Panc1 (cell line): ENCODE results near the gene NELFCD. TPM values are rescaled to one million over a fixed set of nuclear protein-coding genes. Genes with fewer than 3 reads are reported as not detected.
A peak's percentile ranks its signal among the peaks of the same experiment; 100 is the strongest.

Experiments
- ATAC-seq: fragments of 200-7000 bp; cut with Tn5 transposase; 2 replicates; pipeline ENCODE4 v1.9.1; 2020; ENCODE audit warnings: mild to moderate bottlenecking, moderate library complexity
- BruUV-seq: library from RNA; stranded (reverse); fragments of 400-500 nt; replicated peaks from 2 replicates; lab custom pipeline; 2021; lab: Mats Ljungman, UMichigan
- CTCF ChIA-PET: fragments of 300-600 bp; sonication (Branson Sonifier 250); formaldehyde crosslinking; loops from one replicate; lab custom pipeline; 2022; ENCODE audit warnings: antibody characterized with exemption; lab: Charles Lee
- POLR2A ChIA-PET: fragments of 300-600 bp; sonication (Branson Sonifier 250); formaldehyde crosslinking; loops from one replicate; lab custom pipeline; 2022; ENCODE audit warnings: antibody characterized with exemption; lab: Charles Lee
- DNase-seq: peaks from one replicate; pipeline ENCODE4 v3.0.0-alpha.2; 2010; ENCODE audit warnings: low read depth, low spot score
- H3K27ac ChIP-seq: 2 replicates; pipeline ENCODE4 v1.5.1; 2011; ENCODE audit warnings: mild to moderate bottlenecking, low read length, inconsistent platforms
- H3K27me3 ChIP-seq: fragments of 200-500 bp; sonication (Bioruptor generic); 2 replicates; pipeline ENCODE4 v1.6.0; 2014; ENCODE audit warnings: low read length, inconsistent platforms; ENCODE audit not compliant: control insufficient read depth, insufficient read depth
- H3K36me3 ChIP-seq: fragments of 200-500 bp; sonication (Bioruptor generic); 2 replicates; pipeline ENCODE4 v1.5.1; 2014; ENCODE audit warnings: inconsistent platforms, mild to moderate bottlenecking, low read length, moderate library complexity; ENCODE audit not compliant: control insufficient read depth, insufficient read depth
- H3K4me1 ChIP-seq: 2 replicates; pipeline ENCODE4 v1.5.1; 2011; ENCODE audit warnings: inconsistent platforms, mild to moderate bottlenecking, low read length, moderate library complexity; ENCODE audit not compliant: control insufficient read depth, insufficient read depth
- H3K4me3 ChIP-seq, 2 experiments: 2 replicates each; pipeline ENCODE4 v1.5.1; 2011 to 2012; ENCODE audit warnings: low read depth in 2 of 2, low read length in 2 of 2, mild to moderate bottlenecking in 2 of 2, inconsistent platforms in 1 of 2, moderate library complexity in 1 of 2
- H3K9me3 ChIP-seq: fragments of 200-500 bp; sonication (Bioruptor generic); 2 replicates; pipeline ENCODE4 v1.5.1; 2014; ENCODE audit warnings: low read depth, mild to moderate bottlenecking, inconsistent platforms, low read length, moderate library complexity; ENCODE audit not compliant: control insufficient read depth, insufficient read depth
- CTCF ChIP-seq: fragments of 450-650 bp; IDR thresholded peaks from 2 replicates; pipeline ENCODE4 v1.5.1; 2017; ENCODE audit warnings: mild to moderate bottlenecking
- POLR2AphosphoS5 ChIP-seq: IDR thresholded peaks from 2 replicates; pipeline ENCODE4 v1.6.1; 2012; ENCODE audit warnings: mild to moderate bottlenecking, low read depth, low read length, moderate library complexity
- REST ChIP-seq, 2 experiments: IDR thresholded peaks; 2 replicates each; pipeline ENCODE4 v1.6.1; 2011 to 2012; ENCODE audit warnings: low read depth in 2 of 2, control low read depth in 1 of 2, low read length in 1 of 2, mild to moderate bottlenecking in 1 of 2, moderate library complexity in 1 of 2; ENCODE audit not compliant: insufficient read depth in 1 of 2
- SIN3A ChIP-seq: IDR thresholded peaks from 2 replicates; pipeline ENCODE4 v1.6.1; 2012; ENCODE audit warnings: low read depth, mild to moderate bottlenecking, low read length, moderate library complexity, borderline replicate concordance; ENCODE audit not compliant: insufficient read depth
- TCF7L2 ChIP-seq: IDR thresholded peaks from 2 replicates; pipeline ENCODE4 v1.6.1; 2011; ENCODE audit warnings: mild to moderate bottlenecking, low read depth, low read length, inconsistent platforms
- in situ Hi-C: cut with HindIII; loops from 2 replicates; pipeline ENCODE4 v1.10.0; 2016; ENCODE audit warnings: low sequenced_read_pairs, low pct_unique_long_range_greater_than_20kb
- intact Hi-C: fragments of 100-400 bp; cut with micrococcal nuclease; formaldehyde crosslinking; loops from one replicate; pipeline ENCODE4 v1.10.0; 2022; ENCODE audit not compliant: unreplicated experiment
- total RNA-seq: library from RNA; stranded (reverse); gene quantifications from one replicate; pipeline ENCODE4 v1.2.1, GENCODE V29; 2021; ENCODE audit not compliant: unreplicated experiment

NELFCD gene
- total RNA-seq, 1 experiment from 2014 or later: 108 TPM

- in situ Hi-C loops (no loop called here), intact Hi-C loops (no loop called here)
- Histone ChIP-seq H3K27me3 (no peaks in the 10 kb centered on the region), H3K4me3 (no peak overlapping the region), H3K9me3 (no peaks in the 10 kb centered on the region), H3K4me1 (no peaks in the 10 kb centered on the region), H3K27ac (no peak overlapping the region), H3K36me3 (peaks cover 23% of the 10 kb centered on the region)
- no TSS peak for BruUV-seq
- POLR2A ChIA-PET: no interaction called here
- CTCF ChIA-PET: no interaction called here
- TF ChIP-seq TCF7L2: no peak
- peak; percentile 3; the same call in 1 of the 2 replicates for TF ChIP-seq POLR2AphosphoS5
- no peak for DNase-seq
- no peak for ATAC-seq
Observed at GRCh38 chr20:58993332-58994248, 12.5 kb downstream of the NELFCD start.

GRCh38 chr20:58994390-58995159, 13.5 kb downstream of the NELFCD start:
- CTCF ChIA-PET: no interaction called here
- H3K27me3 ChIP-seq: no peaks in the 10 kb centered on the region
- TSS peak; percentile 78 for BruUV-seq
- intact Hi-C loops (no loop called here), in situ Hi-C loops (no loop called here)
- H3K36me3 ChIP-seq: peaks cover 21% of the 10 kb centered on the region
- POLR2A ChIA-PET: no interaction called here
- DNase-seq (no peak), ATAC-seq (no peak)
- H3K4me1 ChIP-seq: no peaks in the 10 kb centered on the region
- no peak overlapping the region for H3K27ac ChIP-seq
- no peaks in the 10 kb centered on the region for H3K9me3 ChIP-seq
- TF ChIP-seq SIN3A (no peak), TCF7L2 (no peak), POLR2AphosphoS5 (no peak), CTCF (no peak), REST (IDR thresholded peaks at IDR 0.05; ENCODE audit: insufficient read depth in 1 of 2, low read depth in 2 of 2, low read length in 1 of 2) (no peak)
- H3K4me3 ChIP-seq: no peak overlapping the region
